ENCODE data around the gene IDH3A. TPM values are rescaled to one million over a fixed set of nuclear protein-coding genes. Genes with fewer than 3 reads are reported as not detected.
A peak's percentile ranks its signal among the peaks of the same experiment; 100 is the strongest.

Gene IDH3A
- total and polyA plus RNA-seq, 3 donors from 2014 or later = 88.9 to 120 (median 119) TPM

- no peak for DNase-seq
- Histone ChIP-seq H3K27me3 (no peaks in the 10 kb centered on the region), H3K27ac (no peak overlapping the region), H3K4me1 (peaks cover 10% of the 10 kb centered on the region), H3K9me3 (no peaks in the 10 kb centered on the region), H3K36me3 (ENCODE audit: low read depth, missing control alignments) (no peaks in the 10 kb centered on the region), H3K4me3 (no peak overlapping the region)
- WGBS, 2 donors = 93 to 97% methylated on average over 2 of the region's 2 CpGs
- TF ChIP-seq, protein P1, sequence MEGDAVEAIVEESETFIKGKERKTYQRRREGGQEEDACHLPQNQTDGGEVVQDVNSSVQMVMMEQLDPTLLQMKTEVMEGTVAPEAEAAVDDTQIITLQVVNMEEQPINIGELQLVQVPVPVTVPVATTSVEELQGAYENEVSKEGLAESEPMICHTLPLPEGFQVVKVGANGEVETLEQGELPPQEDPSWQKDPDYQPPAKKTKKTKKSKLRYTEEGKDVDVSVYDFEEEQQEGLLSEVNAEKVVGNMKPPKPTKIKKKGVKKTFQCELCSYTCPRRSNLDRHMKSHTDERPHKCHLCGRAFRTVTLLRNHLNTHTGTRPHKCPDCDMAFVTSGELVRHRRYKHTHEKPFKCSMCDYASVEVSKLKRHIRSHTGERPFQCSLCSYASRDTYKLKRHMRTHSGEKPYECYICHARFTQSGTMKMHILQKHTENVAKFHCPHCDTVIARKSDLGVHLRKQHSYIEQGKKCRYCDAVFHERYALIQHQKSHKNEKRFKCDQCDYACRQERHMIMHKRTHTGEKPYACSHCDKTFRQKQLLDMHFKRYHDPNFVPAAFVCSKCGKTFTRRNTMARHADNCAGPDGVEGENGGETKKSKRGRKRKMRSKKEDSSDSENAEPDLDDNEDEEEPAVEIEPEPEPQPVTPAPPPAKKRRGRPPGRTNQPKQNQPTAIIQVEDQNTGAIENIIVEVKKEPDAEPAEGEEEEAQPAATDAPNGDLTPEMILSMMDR (IDR thresholded peaks at IDR 0.05) = no peak
- no peak for TF ChIP-seq POLR2A (IDR thresholded peaks at IDR 0.05)
- intact Hi-C loops (cut with DNase I; ENCODE audit: low total_unique reads) = no loop called here
These were observed 21.3 kb upstream of the IDH3A start for GRCh38 chr15:78127882-78128281.

DNA sequence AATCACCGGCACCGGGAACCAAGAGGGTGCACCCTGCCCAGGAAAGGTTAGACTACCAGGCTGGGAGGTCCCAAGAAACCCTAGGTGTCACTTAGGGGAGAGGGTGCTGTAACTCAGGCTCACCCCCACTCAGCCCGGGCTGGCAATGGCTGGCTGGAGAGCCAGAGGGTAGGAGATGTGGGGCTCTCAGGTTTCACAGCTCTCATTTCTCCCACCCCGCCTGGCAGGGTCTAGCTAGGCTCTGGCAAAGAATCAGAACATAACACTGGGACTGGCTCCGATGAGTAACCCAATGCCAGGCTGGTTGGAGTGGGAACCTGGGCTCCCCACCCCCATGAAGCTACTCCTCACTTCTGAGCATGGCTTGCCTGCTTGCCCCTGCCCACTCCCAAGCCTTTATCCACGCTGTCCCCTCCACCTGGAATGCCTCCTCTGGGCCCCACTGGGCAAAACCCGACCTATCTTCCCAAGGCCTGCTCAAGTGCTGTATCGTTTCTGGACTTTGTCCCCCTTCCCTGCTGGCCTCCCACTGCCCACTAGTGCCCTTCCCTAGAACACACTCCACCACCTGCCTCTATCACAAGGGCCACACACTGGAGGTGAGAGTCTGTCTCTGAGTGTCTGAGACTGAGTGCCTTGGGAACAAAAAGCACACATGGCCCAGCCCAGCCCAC, 19.9 kb upstream of the IDH3A start:
- DNase-seq = no peak
- H3K36me3 ChIP-seq (ENCODE audit: low read depth, missing control alignments) = no peaks in the 10 kb centered on the region
- TF ChIP-seq, protein P1 (IDR thresholded peaks at IDR 0.05) = no peak
- TF ChIP-seq POLR2A (IDR thresholded peaks at IDR 0.05) = no peak
- H3K4me1 ChIP-seq = peaks cover 10% of the 10 kb centered on the region
- H3K9me3 ChIP-seq = no peaks in the 10 kb centered on the region
- WGBS, 2 donors = 82 to 87% methylated on average over 8 of the region's 8 CpGs
- H3K27me3 ChIP-seq = no peaks in the 10 kb centered on the region
- H3K4me3 ChIP-seq = no peak overlapping the region
- intact Hi-C loops (cut with DNase I; ENCODE audit: low total_unique reads) = no loop called here
- H3K27ac ChIP-seq = no peak overlapping the region

- no peak for DNase-seq
- intact Hi-C loops (cut with DNase I; ENCODE audit: low total_unique reads) = no loop called here
- H3K27ac ChIP-seq = no peak overlapping the region
These were observed 19.3 kb upstream of the IDH3A start for GRCh38 chr15:78129751-78130287.

GRCh38 chr15:78130466-78131294, 18.5 kb upstream of the IDH3A start:
- Histone ChIP-seq H3K4me1 (peaks cover 10% of the 10 kb centered on the region), H3K27me3 (no peaks in the 10 kb centered on the region), H3K4me3 (peak overlapping the region; percentile 70 to 88), H3K36me3 (ENCODE audit: low read depth, missing control alignments) (no peaks in the 10 kb centered on the region), H3K27ac (peak overlapping the region in 1 of 2 donors; percentile 68), H3K9me3 (no peaks in the 10 kb centered on the region)
- WGBS, 2 donors = 16 to 36% methylated on average over 17 to 37 of the region's 51 CpGs
- peak; percentile 21 for DNase-seq
- TF ChIP-seq, protein P1 (IDR thresholded peaks at IDR 0.05) = no peak
- no peak for TF ChIP-seq POLR2A (IDR thresholded peaks at IDR 0.05)
- intact Hi-C loops (cut with DNase I; ENCODE audit: low total_unique reads) = no loop called here

More at GRCh38 chr15:78129751-78130287, 19.3 kb upstream of the IDH3A start:
- H3K27me3 ChIP-seq = no peaks in the 10 kb centered on the region
- no peak overlapping the region for H3K4me3 ChIP-seq
- 89 to 97% methylated on average over 5 of the region's 5 CpGs for WGBS, 2 donors
- H3K36me3 ChIP-seq (ENCODE audit: low read depth, missing control alignments) = no peaks in the 10 kb centered on the region
- H3K4me1 ChIP-seq = peaks cover 10% of the 10 kb centered on the region
- H3K9me3 ChIP-seq = no peaks in the 10 kb centered on the region
- TF ChIP-seq, protein P1 (IDR thresholded peaks at IDR 0.05) = no peak
- no peak for TF ChIP-seq POLR2A (IDR thresholded peaks at IDR 0.05)
